HepG2 (cell line): Measurements from ENCODE around the gene BEST2. TPM values are rescaled to one million over a fixed set of nuclear protein-coding genes. Genes with fewer than 3 reads are reported as not detected.

Experiments used
- ATAC-seq: fragments of 200-7000 bp; cut with Tn5 transposase; 3 replicates; pipeline ENCODE4 v1.9.1; 2020; ENCODE audit warnings: mild to moderate bottlenecking, moderate library complexity
- BruUV-seq: library from RNA; stranded (reverse); fragments of 400-500 nt; replicated peaks from 2 replicates; lab custom pipeline; 2021; lab: Mats Ljungman, UMichigan
- CTCF ChIA-PET: fragments of 300-600 bp; formaldehyde crosslinking; extraction: SDS; loops from one replicate; lab custom pipeline; 2021; ENCODE audit warnings: low total read pairs, inconsistent platforms, low intra/inter-chr PET ratio; lab: Yijun Ruan, JAX
- POLR2A ChIA-PET: fragments of 350-600 bp; sonication (Branson Sonifier 250); formaldehyde crosslinking; loops from one replicate; lab custom pipeline; 2020; ENCODE audit warnings: antibody characterized with exemption, inconsistent platforms; lab: Yijun Ruan, JAX
- DNase-seq: peaks from one replicate; pipeline ENCODE4 v3.0.0-alpha.2; 2015; ENCODE audit warnings: low spot score
- FAIRE-seq: peaks from 3 replicates; lab custom pipeline; 2011; peaks lifted over from hg19 to GRCh38; lab: Jason Lieb, UNC
- H2AFZ ChIP-seq: one replicate; pipeline ENCODE4 v1.6.1; 2011; ENCODE audit warnings: low read length, inconsistent platforms
- H3K27ac ChIP-seq: fragments of 300-600 bp; 3 replicates; pipeline ENCODE4 v1.8.0; 2011; ENCODE audit warnings: mixed run types, mild to moderate bottlenecking, mixed read lengths, low read length, inconsistent platforms; ENCODE audit not compliant: insufficient read depth; ENCODE audit errors: extremely low read length
- H3K27me3 ChIP-seq, 2 experiments: fragments of 200-600 bp in 1 of 2; 2 replicates in 1 of 2; 3 replicates in 1 of 2; pipeline versions ENCODE4 v1.6.0 to v1.8.0; 2011; ENCODE audit warnings: low read length in 2 of 2, mild to moderate bottlenecking in 2 of 2, moderate library complexity in 2 of 2, inconsistent platforms in 1 of 2; ENCODE audit not compliant: insufficient read depth in 2 of 2, control insufficient read depth in 1 of 2
- H3K36me3 ChIP-seq, 2 experiments: fragments of 200-600 bp in 1 of 2; replicated peaks in 1 of 2; 2 replicates in 1 of 2; 3 replicates in 1 of 2; pipeline versions ENCODE4 v1.5.1 to v1.8.0; 2011; ENCODE audit warnings: low read length in 2 of 2, inconsistent platforms in 1 of 2; ENCODE audit not compliant: insufficient read depth in 2 of 2, control insufficient read depth in 1 of 2
- H3K4me1 ChIP-seq: 2 replicates; pipeline ENCODE4 v1.5.1; 2012; ENCODE audit warnings: low read length, inconsistent platforms; ENCODE audit not compliant: insufficient read depth
- H3K4me2 ChIP-seq: 2 replicates; pipeline ENCODE4 v1.6.0; 2011; ENCODE audit warnings: low read depth, low read length, inconsistent platforms
- H3K4me3 ChIP-seq, 3 experiments: fragments of 200-600 bp in 1 of 3; sonication (generic), shearing (Covaris generic) in 1 of 3; replicated peaks in 1 of 3; 2 replicates each; pipeline ENCODE4 v1.5.1; 2011 to 2016; ENCODE audit warnings: low read length in 3 of 3, inconsistent platforms in 2 of 3, low read depth in 2 of 3, mild to moderate bottlenecking in 2 of 3, control low read depth in 1 of 3, mixed read lengths in 1 of 3; ENCODE audit not compliant: insufficient read depth in 1 of 3
- H3K79me2 ChIP-seq: one replicate; pipeline ENCODE4 v1.6.1; 2011; ENCODE audit warnings: low read length, inconsistent platforms; ENCODE audit not compliant: insufficient read depth
- H3K9ac ChIP-seq: 2 replicates; pipeline ENCODE4 v1.6.0; 2011; ENCODE audit warnings: mild to moderate bottlenecking, low read depth, low read length, inconsistent platforms; ENCODE audit not compliant: insufficient read depth
- H3K9me3 ChIP-seq: 2 replicates; pipeline ENCODE4 v1.5.1; 2012; ENCODE audit warnings: mild to moderate bottlenecking, low read length
- H4K20me1 ChIP-seq: 2 replicates; pipeline ENCODE4 v1.6.0; 2011; ENCODE audit warnings: inconsistent platforms, mild to moderate bottlenecking, low read length, moderate library complexity; ENCODE audit not compliant: insufficient read depth
- DMAP1 ChIP-seq: IDR thresholded peaks from 2 replicates; pipeline ENCODE4 v1.6.1; 2016
- ELF1 ChIP-seq: sonication (generic); formaldehyde crosslinking; IDR thresholded peaks from 2 replicates; pipeline ENCODE4 v1.4.0; 2020; ENCODE audit warnings: missing genetic modification reagents
- FOXK1 ChIP-seq: sonication (generic); formaldehyde crosslinking; IDR thresholded peaks from 2 replicates; pipeline ENCODE4 v1.4.0; 2020; ENCODE audit warnings: low read depth, missing genetic modification reagents, borderline replicate concordance
- MED8 ChIP-seq: sonication (generic); formaldehyde crosslinking; IDR thresholded peaks from 2 replicates; pipeline ENCODE4 v1.8.1; 2023; ENCODE audit warnings: mild to moderate bottlenecking, missing genetic modification reagents; ENCODE audit not compliant: insufficient replicate concordance
- MIXL1 ChIP-seq: IDR thresholded peaks from 2 replicates; pipeline ENCODE4 v1.6.1; 2016
- MTA3 ChIP-seq: sonication (generic); formaldehyde crosslinking; IDR thresholded peaks from 2 replicates; pipeline ENCODE4 v1.4.0; 2020; ENCODE audit warnings: missing genetic modification reagents
- MXI1 ChIP-seq: IDR thresholded peaks from 3 replicates; pipeline ENCODE4 v1.6.1; 2012; ENCODE audit warnings: low read depth, low read length, inconsistent platforms, borderline replicate concordance
- MYPOP ChIP-seq: sonication (generic); formaldehyde crosslinking; IDR thresholded peaks from 2 replicates; pipeline ENCODE4 v1.8.1; 2023; ENCODE audit warnings: mild to moderate bottlenecking, moderate library complexity, missing genetic modification reagents
- POLR2G ChIP-seq: fragments of 200-400 bp; formaldehyde crosslinking; IDR thresholded peaks from 2 replicates; pipeline ENCODE4 v1.6.1; 2018; ENCODE audit warnings: mild to moderate bottlenecking, low read depth, low read length, moderate library complexity
- RBFOX2 ChIP-seq: fragments of 200-400 bp; formaldehyde crosslinking; IDR thresholded peaks from 2 replicates; pipeline ENCODE4 v1.6.1; 2017; ENCODE audit warnings: low read depth, mild to moderate bottlenecking, low read length
- SKI ChIP-seq: fragments of 450-650 bp; IDR thresholded peaks from one replicate; pipeline ENCODE4 v1.6.1; 2018; ENCODE audit warnings: mild to moderate bottlenecking; ENCODE audit not compliant: partially characterized antibody
- SMAD3 ChIP-seq: sonication (generic); formaldehyde crosslinking; IDR thresholded peaks from 2 replicates; pipeline ENCODE4 v1.4.0; 2020; ENCODE audit warnings: missing genetic modification reagents
- SOX13 ChIP-seq, 3 experiments: fragments of 450-650 bp in 1 of 3; sonication (generic) in 1 of 3; formaldehyde crosslinking in 1 of 3; IDR thresholded peaks in 2 of 3; conservative IDR thresholded peaks in 1 of 3; 2 replicates each; pipeline versions ENCODE4 v1.5.0 to v1.6.1; 2016 to 2020; ENCODE audit warnings: antibody characterized with exemption in 1 of 3, mild to moderate bottlenecking in 1 of 3, missing compliant biosample characterization in 1 of 3, missing genetic modification reagents in 1 of 3, moderate library complexity in 1 of 3
- TBX3 ChIP-seq: fragments of 450-650 bp; IDR thresholded peaks from 2 replicates; pipeline ENCODE4 v1.6.1; 2017; ENCODE audit warnings: antibody characterized with exemption, mild to moderate bottlenecking, inconsistent platforms, borderline replicate concordance
- TCF7 ChIP-seq: sonication (generic); IDR thresholded peaks from 2 replicates; pipeline ENCODE4 v1.6.1; 2016; ENCODE audit warnings: antibody characterized with exemption, low read depth
- ZBTB1 ChIP-seq: sonication (generic); formaldehyde crosslinking; IDR thresholded peaks from 2 replicates; pipeline ENCODE4 v1.4.0; 2020; ENCODE audit warnings: missing genetic modification reagents, borderline replicate concordance
- ZC3H13 ChIP-seq: sonication (generic); formaldehyde crosslinking; IDR thresholded peaks from 2 replicates; pipeline ENCODE4 v1.8.1; 2023; ENCODE audit warnings: mild to moderate bottlenecking, missing genetic modification reagents, moderate library complexity
- ZFP36L1 ChIP-seq: sonication (generic); formaldehyde crosslinking; IDR thresholded peaks from 2 replicates; pipeline ENCODE4 v1.8.0; 2022; ENCODE audit warnings: mild to moderate bottlenecking, missing genetic modification reagents, moderate library complexity
- ZMAT3 ChIP-seq: sonication (generic); formaldehyde crosslinking; conservative IDR thresholded peaks from 2 replicates; pipeline ENCODE4 v1.7.0; 2021; ENCODE audit warnings: missing genetic modification reagents
- ZMAT5 ChIP-seq: sonication (generic); formaldehyde crosslinking; IDR thresholded peaks from 2 replicates; pipeline ENCODE4 v1.5.0; 2020; ENCODE audit warnings: mild to moderate bottlenecking, low read depth, missing genetic modification reagents, borderline replicate concordance
- ZNF292 ChIP-seq: sonication (generic); formaldehyde crosslinking; IDR thresholded peaks from 2 replicates; pipeline ENCODE4 v1.8.1; 2022; ENCODE audit warnings: mild to moderate bottlenecking, low read depth, missing genetic modification reagents, borderline replicate concordance
- ZNF572 ChIP-seq: sonication (generic); formaldehyde crosslinking; IDR thresholded peaks from 2 replicates; pipeline ENCODE4 v1.5.1; 2020; ENCODE audit warnings: mild to moderate bottlenecking, missing genetic modification reagents
- WGBS: methylation state at CpG from one replicate; pipeline ENCODE4 v1.1.6; 2017; ENCODE audit warnings: low lambda C conversion rate; 5-methylcytosine and 5-hydroxymethylcytosine counted together
- in situ Hi-C: cut with HindIII; loops from 2 replicates; pipeline ENCODE4 v1.10.0; 2017; ENCODE audit warnings: low pct_unique_long_range_greater_than_20kb; ENCODE audit not compliant: extremely low pct_ligation_motif_present
- intact Hi-C: fragments of 100-400 bp; cut with micrococcal nuclease; formaldehyde crosslinking; loops from one replicate; pipeline ENCODE4 v1.10.0; 2022; ENCODE audit not compliant: unreplicated experiment
- polyA plus RNA-seq, 8 experiments: library from polyadenylated mRNA; depleted of rRNA in 3 of 8; stranded (reverse) in 7 of 8; unstranded in 1 of 8; fragments of >200 nt; fragmentation: Illumina TruSeq in 4 of 8; extraction: Trizol in 4 of 8; gene quantifications; 2 replicates each; pipeline versions ENCODE4 v1.2.1 to v1.2.3, GENCODE V29; 2011 to 2016; ENCODE audit warnings: low read depth in 4 of 8, missing spikeins in 1 of 8, mixed read lengths in 1 of 8; ENCODE audit not compliant: insufficient read depth in 1 of 8
- total RNA-seq, 5 experiments: library from RNA; depleted of rRNA; stranded (reverse); fragments of >200 nt; fragmentation: Illumina TruSeq; extraction: Trizol; gene quantifications; 2 replicates each; pipeline ENCODE4 v1.2.3, GENCODE V29; 2016; ENCODE audit warnings: low read depth in 1 of 5
- TF ChIP-seq, protein P1 (sequence below): IDR thresholded peaks from 2 replicates; pipeline ENCODE4 v1.6.1; 2016; ENCODE audit warnings: mild to moderate bottlenecking, missing biosample characterization, missing genetic modification reagents

BEST2 gene
- total and polyA plus RNA-seq, 2 of the 13 experiments (the other 11 are each of a cell fraction or from before 2014, with no cell fraction given): not detected

GRCh38 chr19:12789904-12790619 is 38.5 kb downstream of the BEST2 start:
- WGBS: 0% methylated on average over 8 of the region's 56 CpGs
- H3K4me3 ChIP-seq: peak overlapping the region; percentile 47 to 87 (median 60)
- intact Hi-C loops: no loop called here
- no peaks in the 10 kb centered on the region; a peak in 1 of 5 replicates for H3K27me3 ChIP-seq
- H2AFZ ChIP-seq: no peak overlapping the region
- ChIA-PET CTCF (interaction anchor here (1.4 kb wide), 1 partner anchor 12 kb away, joined by 4 read pairs; no protein-coding TSS in a partner anchor), POLR2A (interaction anchor here (0.7 to 3.9 kb wide), 5 partner anchors 12 to 53 kb away, joined by 3 to 124 read pairs (median 10); partner anchors contain the start of genes GET3 and HOOK2)
- H3K27ac ChIP-seq: peak overlapping the region; percentile 31
- DNase-seq (peak; percentile 87), FAIRE-seq (no peak), ATAC-seq (peak; percentile 38)
- H3K36me3 ChIP-seq: no peaks in the 10 kb centered on the region
- H3K9me3 ChIP-seq: no peaks in the 10 kb centered on the region
- peaks cover 8% of the 10 kb centered on the region for H3K79me2 ChIP-seq
- BruUV-seq: no TSS peak
- peak overlapping the region; percentile 89 for H3K9ac ChIP-seq
- H4K20me1 ChIP-seq: no peaks in the 10 kb centered on the region
- peaks cover 65% of the 10 kb centered on the region for H3K4me1 ChIP-seq
- in situ Hi-C loops: no loop called here
- H3K4me2 ChIP-seq: peak overlapping the region; percentile 99
- peak; percentile 62; the same call in 1 of the 2 replicates for TF ChIP-seq POLR2G
- peak; percentile 55; the same call in 1 of the 2 replicates for TF ChIP-seq SMAD3 (CRISPR knock-in tag)
- peak; percentile 33; the same call in 1 of the 2 replicates for TF ChIP-seq ZC3H13
- TF ChIP-seq TBX3: no peak
- TF ChIP-seq SKI: no peak
- TF ChIP-seq DMAP1 (CRISPR knock-in tag): 0 out of 2 replicates have a peak, but pooled peaks have one; percentile 16
- no peak for TF ChIP-seq ZNF572
- peak; percentile 81; the same call in 2 of the 3 replicates for TF ChIP-seq MXI1
- TF ChIP-seq MTA3 (CRISPR knock-in tag): no peak
- TF ChIP-seq ZNF292 (CRISPR knock-in tag): no peak
- no peak for TF ChIP-seq ZFP36L1
- TF ChIP-seq ZMAT3: peak; percentile 75; the same call in 1 of the 2 replicates
- TF ChIP-seq, protein P1, sequence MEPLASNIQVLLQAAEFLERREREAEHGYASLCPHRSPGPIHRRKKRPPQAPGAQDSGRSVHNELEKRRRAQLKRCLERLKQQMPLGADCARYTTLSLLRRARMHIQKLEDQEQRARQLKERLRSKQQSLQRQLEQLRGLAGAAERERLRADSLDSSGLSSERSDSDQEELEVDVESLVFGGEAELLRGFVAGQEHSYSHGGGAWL (CRISPR knock-in tag): peak; percentile 57; the same call in 1 of the 2 replicates
- no peak for TF ChIP-seq TCF7
- TF ChIP-seq MIXL1 (CRISPR knock-in tag): no peak
- no peak for TF ChIP-seq MED8 (CRISPR knock-in tag)
- no peak for TF ChIP-seq ZMAT5
- TF ChIP-seq MYPOP (CRISPR knock-in tag): peak; percentile 62; the same call in 1 of the 2 replicates
- TF ChIP-seq RBFOX2: peak; percentile 80
- TF ChIP-seq SOX13 (IDR thresholded peaks at IDR 0.05): no peak
- TF ChIP-seq SOX13 (CRISPR knock-in tag; conservative IDR thresholded peaks at IDR 0.05 in 1 of 2, IDR thresholded peaks at IDR 0.05 in 1 of 2): peak in 1 of 2 experiments; percentile 36; a peak in 1 of 4 replicates
- peak; percentile 38; the same call in 1 of the 2 replicates for TF ChIP-seq FOXK1 (CRISPR knock-in tag)
- 0 out of 2 replicates have a peak, but pooled peaks have one; percentile 28 for TF ChIP-seq ELF1 (CRISPR knock-in tag)
- no peak for TF ChIP-seq ZBTB1 (CRISPR knock-in tag)
